PC-9 (cell line): ENCODE data around the gene RBMS3. TPM values are rescaled to one million over a fixed set of nuclear protein-coding genes. Genes with fewer than 3 reads are reported as not detected.

ENCODE experiments used
- BruUV-seq: library from RNA; stranded (reverse); fragments of 400-500 nt; replicated peaks from 2 replicates; lab custom pipeline; 2021; lab: Mats Ljungman, UMichigan
- CTCF ChIA-PET: fragments of 300-600 bp; sonication (Branson Sonifier 250); formaldehyde crosslinking; loops from one replicate; lab custom pipeline; 2022; ENCODE audit warnings: antibody characterized with exemption; lab: Charles Lee
- POLR2A ChIA-PET: fragments of 300-600 bp; sonication (Branson Sonifier 250); formaldehyde crosslinking; loops from one replicate; lab custom pipeline; 2022; ENCODE audit warnings: antibody characterized with exemption; ENCODE audit not compliant: unreplicated experiment; lab: Charles Lee
- DNase-seq, 2 experiments: peaks; one replicate each; pipeline versions ENCODE4 v3.0.0 to v3.0.0-alpha.2; 2015 to 2022; ENCODE audit warnings: mixed read lengths in 1 of 2
- H2AFZ ChIP-seq: fragments of 200-600 bp; sonication (generic); 2 replicates; pipeline ENCODE4 v1.8.1; 2017; ENCODE audit warnings: antibody characterized with exemption
- H3F3A ChIP-seq: fragments of 200-600 bp; sonication (generic); 2 replicates; pipeline ENCODE4 v1.8.1; 2017; ENCODE audit warnings: antibody characterized with exemption, mild to moderate bottlenecking, low read depth; ENCODE audit not compliant: insufficient read depth
- H3K27ac ChIP-seq: fragments of 200-600 bp; sonication (generic); 2 replicates; pipeline ENCODE4 v1.6.1; 2016; ENCODE audit warnings: mixed run types
- H3K27me3 ChIP-seq: fragments of 200-600 bp; sonication (generic); 2 replicates; pipeline ENCODE4 v1.6.1; 2016; ENCODE audit warnings: low read depth, mixed run types; ENCODE audit not compliant: insufficient read depth
- H3K36me3 ChIP-seq: fragments of 200-600 bp; sonication (generic); 2 replicates; pipeline ENCODE4 v1.6.1; 2016; ENCODE audit warnings: low read depth, mixed run types
- H3K4me1 ChIP-seq: fragments of 200-600 bp; sonication (generic); replicated peaks from 2 replicates; pipeline ENCODE4 v1.6.1; 2016; ENCODE audit warnings: mixed run types; ENCODE audit not compliant: insufficient read depth
- H3K4me2 ChIP-seq: fragments of 200-600 bp; sonication (generic); 2 replicates; pipeline ENCODE4 v1.6.1; 2017; ENCODE audit warnings: mixed run types
- H3K4me3 ChIP-seq: fragments of 200-600 bp; sonication (generic); 2 replicates; pipeline ENCODE4 v1.6.1; 2016; ENCODE audit warnings: mixed run types
- H3K79me2 ChIP-seq: fragments of 200-600 bp; sonication (generic); 2 replicates; pipeline ENCODE4 v1.6.1; 2017; ENCODE audit warnings: low read depth, mixed run types
- H3K9me2 ChIP-seq: fragments of 200-600 bp; sonication (generic); 2 replicates; pipeline ENCODE4 v1.8.1; 2017; ENCODE audit warnings: mild to moderate bottlenecking; ENCODE audit not compliant: insufficient read depth
- H3K9me3 ChIP-seq: fragments of 200-600 bp; sonication (generic); 2 replicates; pipeline ENCODE4 v1.8.1; 2016; ENCODE audit warnings: low read depth; ENCODE audit not compliant: insufficient read depth
- H4K20me1 ChIP-seq: fragments of 200-600 bp; sonication (generic); 2 replicates; pipeline ENCODE4 v1.8.1; 2017; ENCODE audit not compliant: insufficient read depth
- CTCF ChIP-seq: fragments of 200-600 bp; sonication (generic); conservative IDR thresholded peaks from 2 replicates; pipeline ENCODE4 v1.6.1; 2017; ENCODE audit warnings: mixed run types, antibody characterized with exemption, mild to moderate bottlenecking, moderate library complexity
- EZH2 ChIP-seq: fragments of 200-600 bp; sonication (generic); IDR thresholded peaks from 2 replicates; pipeline ENCODE4 v1.8.0; 2017; ENCODE audit warnings: antibody characterized with exemption, low read depth
- intact Hi-C: fragments of 100-400 bp; cut with micrococcal nuclease; formaldehyde crosslinking; loops from one replicate; pipeline ENCODE4 v1.10.0; 2022; ENCODE audit not compliant: unreplicated experiment
- total RNA-seq: library from RNA; stranded (reverse); gene quantifications from 2 replicates; pipeline ENCODE4 v1.2.3, GENCODE V29; 2021

RBMS3 gene
- total RNA-seq, 1 experiment from 2014 or later: 3.5 TPM

DNA sequence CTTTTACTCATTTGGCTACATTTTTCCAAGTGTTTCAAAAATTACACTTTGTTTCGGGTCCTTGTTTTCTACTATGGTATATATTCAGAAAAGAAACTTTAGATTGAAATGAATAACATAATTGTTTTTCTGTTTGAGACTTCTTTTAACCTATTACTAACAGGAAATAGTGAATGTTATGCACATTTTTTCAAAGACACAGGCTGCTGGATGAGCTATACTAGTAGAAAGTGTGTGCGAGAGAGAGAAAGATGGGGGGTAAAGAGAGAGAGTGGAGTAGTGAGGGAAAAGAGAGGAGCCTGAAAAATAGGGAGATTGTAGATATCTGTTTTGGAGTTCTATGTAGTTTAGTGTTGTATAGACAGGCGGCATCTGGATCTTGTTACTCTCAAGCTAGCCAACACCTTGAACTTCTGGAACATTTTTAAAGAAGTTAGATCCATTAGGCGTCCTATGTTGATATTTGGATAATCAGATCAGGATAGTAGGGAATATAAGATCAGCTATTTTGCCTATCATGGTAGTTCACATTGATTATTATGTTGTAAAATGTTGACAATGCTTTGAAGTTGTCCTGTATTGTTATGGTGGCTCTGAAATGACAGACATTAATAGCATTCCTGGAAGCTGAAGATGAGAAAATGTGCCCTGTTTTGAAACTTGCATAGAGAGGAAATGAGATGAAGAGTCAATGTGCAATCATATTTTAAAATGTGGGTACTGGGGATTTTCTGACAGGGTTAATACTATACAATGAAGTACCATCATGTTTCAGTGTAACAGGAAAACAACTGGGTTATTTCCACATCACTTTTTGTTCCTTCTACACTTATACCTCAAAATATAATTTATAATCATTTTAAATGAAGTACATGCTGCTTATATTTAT is 2.6 kb downstream of the RBMS3 start:
- Histone ChIP-seq H3K27me3 (no peaks in the 10 kb centered on the region), H3K4me3 (no peak overlapping the region), H3K36me3 (no peaks in the 10 kb centered on the region), H3K4me1 (no peaks in the 10 kb centered on the region; the same call in 1 of the 2 replicates), H4K20me1 (no peaks in the 10 kb centered on the region), H2AFZ (no peak overlapping the region), H3K79me2 (no peaks in the 10 kb centered on the region), H3K9me3 (no peaks in the 10 kb centered on the region), H3K4me2 (no peak overlapping the region), H3K27ac (no peak overlapping the region), H3F3A (no peaks in the 10 kb centered on the region), H3K9me2 (no peaks in the 10 kb centered on the region)
- TF ChIP-seq EZH2 (no peak), CTCF (no peak)
- no TSS peak for BruUV-seq
- DNase-seq: no peak
- intact Hi-C loops: no loop called here
- POLR2A ChIA-PET: no interaction called here
- CTCF ChIA-PET: no interaction called here

DNA sequence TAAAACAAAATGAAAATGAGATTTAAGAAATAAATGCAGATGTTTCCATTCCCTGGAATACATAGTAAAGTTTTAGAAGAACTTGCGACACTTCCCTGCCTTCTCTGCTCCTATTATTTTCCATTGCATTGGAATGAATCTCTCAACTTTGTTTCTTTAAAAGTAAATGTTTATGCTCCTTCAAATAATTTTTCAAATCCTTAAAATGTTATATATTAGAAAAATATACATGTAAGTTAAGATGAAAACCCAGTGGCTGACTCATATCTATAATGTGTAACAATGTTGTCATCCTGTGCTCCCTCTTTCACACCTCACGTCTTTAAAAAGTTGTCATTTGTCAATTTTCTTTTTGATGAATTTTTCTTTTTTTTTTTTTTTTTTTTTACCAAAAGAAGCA is 3.6 kb downstream of the RBMS3 start:
- H3K27ac ChIP-seq: no peak overlapping the region
- no peaks in the 10 kb centered on the region for H3K9me2 ChIP-seq
- no peaks in the 10 kb centered on the region for H3K36me3 ChIP-seq
- no peaks in the 10 kb centered on the region for H3K79me2 ChIP-seq
- no TSS peak for BruUV-seq
- H3K4me3 ChIP-seq: no peak overlapping the region
- DNase-seq: no peak
- no peaks in the 10 kb centered on the region for H3K9me3 ChIP-seq
- H3K4me2 ChIP-seq: no peak overlapping the region
- no peak for TF ChIP-seq EZH2
- no peak for TF ChIP-seq CTCF
- intact Hi-C loops: no loop called here
- H3K4me1 ChIP-seq: no peaks in the 10 kb centered on the region; the same call in 1 of the 2 replicates
- CTCF ChIA-PET: no interaction called here
- H2AFZ ChIP-seq: no peak overlapping the region
- no peaks in the 10 kb centered on the region for H4K20me1 ChIP-seq
- POLR2A ChIA-PET: no interaction called here
- no peaks in the 10 kb centered on the region for H3K27me3 ChIP-seq
- no peaks in the 10 kb centered on the region for H3F3A ChIP-seq

DNA sequence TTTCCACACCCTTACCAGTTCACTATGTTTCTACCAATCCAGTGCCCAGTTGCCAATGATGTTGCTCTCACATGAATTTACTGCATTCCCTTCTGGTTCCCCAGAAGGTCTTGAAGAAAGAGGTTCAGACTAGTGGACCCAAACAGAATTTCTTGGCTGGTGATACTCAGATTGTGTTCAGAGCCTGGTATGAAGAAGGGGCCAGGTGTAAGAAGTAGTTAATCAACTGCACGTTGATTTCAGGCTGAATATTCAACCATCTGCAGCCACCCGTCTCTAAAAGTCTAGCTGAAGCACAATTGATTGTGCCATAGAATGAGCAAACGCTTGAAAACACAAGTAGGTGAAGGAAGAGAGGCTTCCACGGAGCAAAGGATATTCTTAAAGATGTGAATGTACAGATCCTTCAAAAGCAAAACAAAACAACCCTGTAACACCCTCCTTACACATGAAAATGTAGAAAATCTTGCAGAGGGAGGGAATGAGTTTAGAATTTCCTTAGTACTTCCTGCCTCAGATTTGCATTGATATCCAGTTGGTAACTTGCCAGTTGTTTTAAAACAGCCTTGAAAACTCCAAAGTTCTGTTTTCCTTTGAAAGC is 4.7 kb downstream of the RBMS3 start:
- TF ChIP-seq EZH2 (no peak), CTCF (no peak)
- CTCF ChIA-PET: no interaction called here

More for the DNA sequence above, 4.7 kb downstream of the RBMS3 start:
- no peaks in the 10 kb centered on the region for H4K20me1 ChIP-seq
- H3K4me2 ChIP-seq: no peak overlapping the region
- intact Hi-C loops: no loop called here
- H3K27me3 ChIP-seq: no peaks in the 10 kb centered on the region
- no peaks in the 10 kb centered on the region for H3K9me3 ChIP-seq
- H3K27ac ChIP-seq: no peak overlapping the region
- H3K4me1 ChIP-seq: no peaks in the 10 kb centered on the region; the same call in 1 of the 2 replicates
- no peaks in the 10 kb centered on the region for H3F3A ChIP-seq
- POLR2A ChIA-PET: no interaction called here
- H3K79me2 ChIP-seq: no peaks in the 10 kb centered on the region
- DNase-seq: no peak
- BruUV-seq: no TSS peak
- H3K4me3 ChIP-seq: no peak overlapping the region
- no peak overlapping the region for H2AFZ ChIP-seq
- H3K36me3 ChIP-seq: no peaks in the 10 kb centered on the region
- H3K9me2 ChIP-seq: no peaks in the 10 kb centered on the region
